OCI-LY1 (cell line): Measurements from ENCODE around the gene ACKR3.

Experiments
- H2AFZ ChIP-seq: fragments of 200-600 bp; sonication (generic), shearing (Covaris generic); 2 replicates; pipeline ENCODE4 v1.6.0; 2014; ENCODE audit warnings: antibody characterized with exemption, mild to moderate bottlenecking, low read length
- H3F3A ChIP-seq: fragments of 200-600 bp; sonication (generic), shearing (Covaris generic); 2 replicates; pipeline ENCODE4 v1.6.0; 2014; ENCODE audit warnings: mild to moderate bottlenecking, antibody characterized with exemption, low read length, moderate library complexity; ENCODE audit not compliant: insufficient read depth
- H3K27ac ChIP-seq: fragments of 200-600 bp; sonication (generic); 2 replicates; pipeline ENCODE4 v1.5.1; 2014; ENCODE audit warnings: low read length, mixed run types, mild to moderate bottlenecking, low read depth; ENCODE audit not compliant: poor library complexity, severe bottlenecking
- H3K27me3 ChIP-seq: fragments of 200-600 bp; sonication (generic); 2 replicates; pipeline ENCODE4 v1.6.0; 2014; ENCODE audit warnings: antibody characterized with exemption, mild to moderate bottlenecking, low read length, moderate library complexity; ENCODE audit not compliant: insufficient read depth
- H3K36me3 ChIP-seq: fragments of 200-600 bp; sonication (generic); 2 replicates; pipeline ENCODE4 v1.6.1; 2014; ENCODE audit warnings: mild to moderate bottlenecking, antibody characterized with exemption, low read length, moderate library complexity, mixed read lengths; ENCODE audit not compliant: insufficient read depth
- H3K4me1 ChIP-seq: fragments of 200-600 bp; sonication (generic); 2 replicates; pipeline ENCODE4 v1.5.1; 2014; ENCODE audit warnings: mild to moderate bottlenecking, low read length, moderate library complexity; ENCODE audit not compliant: insufficient read depth, severe bottlenecking
- H3K4me2 ChIP-seq: fragments of 200-600 bp; sonication (generic), shearing (Covaris generic); 2 replicates; pipeline ENCODE4 v1.6.1; 2014; ENCODE audit warnings: low read length
- H3K4me3 ChIP-seq: fragments of 200-600 bp; sonication (generic); 2 replicates; pipeline ENCODE4 v1.5.1; 2014; ENCODE audit warnings: low read length, low read depth, mild to moderate bottlenecking, mixed read lengths; ENCODE audit not compliant: poor library complexity, severe bottlenecking
- H3K79me2 ChIP-seq: fragments of 200-600 bp; shearing (Covaris generic); 2 replicates; pipeline ENCODE4 v1.6.1; 2016; ENCODE audit warnings: mixed run types, low read length, mixed read lengths; ENCODE audit not compliant: insufficient read depth
- H3K9ac ChIP-seq: fragments of 200-600 bp; sonication (generic), shearing (Covaris generic); 2 replicates; pipeline ENCODE4 v1.6.1; 2014; ENCODE audit warnings: mild to moderate bottlenecking, low read length, mixed read lengths
- H3K9me2 ChIP-seq: fragments of 200-600 bp; sonication (generic), shearing (Covaris generic); 2 replicates; pipeline ENCODE4 v1.6.1; 2014; ENCODE audit warnings: low read depth, mild to moderate bottlenecking, low read length, mixed read lengths
- H3K9me3 ChIP-seq: fragments of 200-600 bp; shearing (Covaris generic); 2 replicates; pipeline ENCODE4 v1.6.1; 2014; ENCODE audit warnings: low read length, mixed read lengths
- H4K20me1 ChIP-seq: fragments of 200-600 bp; sonication (generic), shearing (Covaris generic); 2 replicates; pipeline ENCODE4 v1.6.0; 2016; ENCODE audit warnings: mild to moderate bottlenecking, low read length; ENCODE audit not compliant: insufficient read depth
- EZH2 ChIP-seq: fragments of 200-600 bp; sonication (generic), shearing (Covaris generic); IDR thresholded peaks from 2 replicates; pipeline ENCODE4 v1.8.0; 2017; ENCODE audit warnings: borderline replicate concordance, mixed run types, mild to moderate bottlenecking, antibody characterized with exemption, low read length, moderate library complexity, mixed read lengths
- TF ChIP-seq, protein P1 (sequence below): fragments of 200-600 bp; sonication (generic), shearing (Covaris generic); IDR thresholded peaks from 2 replicates; pipeline ENCODE4 v1.5.1; 2017; ENCODE audit warnings: mild to moderate bottlenecking, antibody characterized with exemption, low read length, moderate library complexity, mixed read lengths

Gene ACKR3

GRCh38 chr2:236536727-236537398 lies 32.8 kb upstream of the ACKR3 start:
- Histone ChIP-seq H3K27ac (no peak overlapping the region), H3K27me3 (no peaks in the 10 kb centered on the region), H3K9me3 (no peaks in the 10 kb centered on the region), H3K9me2 (no peaks in the 10 kb centered on the region), H3K36me3 (no peaks in the 10 kb centered on the region), H3K4me3 (no peak overlapping the region), H2AFZ (no peak overlapping the region), H3K4me1 (no peaks in the 10 kb centered on the region), H3F3A (no peaks in the 10 kb centered on the region), H3K79me2 (no peaks in the 10 kb centered on the region), H4K20me1 (no peaks in the 10 kb centered on the region), H3K9ac (no peak overlapping the region), H3K4me2 (no peak overlapping the region)
- no peak for TF ChIP-seq EZH2
- TF ChIP-seq, protein P1, sequence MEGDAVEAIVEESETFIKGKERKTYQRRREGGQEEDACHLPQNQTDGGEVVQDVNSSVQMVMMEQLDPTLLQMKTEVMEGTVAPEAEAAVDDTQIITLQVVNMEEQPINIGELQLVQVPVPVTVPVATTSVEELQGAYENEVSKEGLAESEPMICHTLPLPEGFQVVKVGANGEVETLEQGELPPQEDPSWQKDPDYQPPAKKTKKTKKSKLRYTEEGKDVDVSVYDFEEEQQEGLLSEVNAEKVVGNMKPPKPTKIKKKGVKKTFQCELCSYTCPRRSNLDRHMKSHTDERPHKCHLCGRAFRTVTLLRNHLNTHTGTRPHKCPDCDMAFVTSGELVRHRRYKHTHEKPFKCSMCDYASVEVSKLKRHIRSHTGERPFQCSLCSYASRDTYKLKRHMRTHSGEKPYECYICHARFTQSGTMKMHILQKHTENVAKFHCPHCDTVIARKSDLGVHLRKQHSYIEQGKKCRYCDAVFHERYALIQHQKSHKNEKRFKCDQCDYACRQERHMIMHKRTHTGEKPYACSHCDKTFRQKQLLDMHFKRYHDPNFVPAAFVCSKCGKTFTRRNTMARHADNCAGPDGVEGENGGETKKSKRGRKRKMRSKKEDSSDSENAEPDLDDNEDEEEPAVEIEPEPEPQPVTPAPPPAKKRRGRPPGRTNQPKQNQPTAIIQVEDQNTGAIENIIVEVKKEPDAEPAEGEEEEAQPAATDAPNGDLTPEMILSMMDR = no peak

DNA sequence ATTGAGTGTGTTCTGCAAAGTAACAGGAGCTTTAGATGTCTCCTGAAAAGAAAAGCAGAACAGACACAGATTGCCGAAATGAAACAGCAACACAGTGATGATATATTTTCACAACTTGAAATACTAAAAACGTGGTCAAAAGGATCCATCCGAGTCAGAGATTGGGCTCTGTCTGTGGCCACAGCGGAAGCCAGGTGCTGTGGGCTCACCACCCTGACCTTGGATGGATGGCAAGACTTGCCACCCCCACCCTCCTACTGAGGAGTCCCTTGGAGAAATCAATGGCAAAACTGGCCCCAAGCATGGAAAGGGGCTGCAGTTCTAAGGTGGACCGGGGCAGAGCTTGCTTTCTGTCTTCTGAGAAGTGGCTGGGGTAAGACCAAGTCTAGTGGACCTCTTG lies 31.4 kb upstream of the ACKR3 start:
- no peak overlapping the region for H3K27ac ChIP-seq
- H2AFZ ChIP-seq = no peak overlapping the region
- no peaks in the 10 kb centered on the region for H4K20me1 ChIP-seq
- no peaks in the 10 kb centered on the region for H3K9me2 ChIP-seq
- TF ChIP-seq EZH2 = no peak
- TF ChIP-seq, protein P1 = no peak
- no peaks in the 10 kb centered on the region for H3K4me1 ChIP-seq
- no peaks in the 10 kb centered on the region for H3K27me3 ChIP-seq
- H3K36me3 ChIP-seq = no peaks in the 10 kb centered on the region
- H3K4me2 ChIP-seq = no peak overlapping the region
- no peak overlapping the region for H3K4me3 ChIP-seq
- no peaks in the 10 kb centered on the region for H3K79me2 ChIP-seq
- no peak overlapping the region for H3K9ac ChIP-seq
- H3F3A ChIP-seq = no peaks in the 10 kb centered on the region
- no peaks in the 10 kb centered on the region for H3K9me3 ChIP-seq

DNA sequence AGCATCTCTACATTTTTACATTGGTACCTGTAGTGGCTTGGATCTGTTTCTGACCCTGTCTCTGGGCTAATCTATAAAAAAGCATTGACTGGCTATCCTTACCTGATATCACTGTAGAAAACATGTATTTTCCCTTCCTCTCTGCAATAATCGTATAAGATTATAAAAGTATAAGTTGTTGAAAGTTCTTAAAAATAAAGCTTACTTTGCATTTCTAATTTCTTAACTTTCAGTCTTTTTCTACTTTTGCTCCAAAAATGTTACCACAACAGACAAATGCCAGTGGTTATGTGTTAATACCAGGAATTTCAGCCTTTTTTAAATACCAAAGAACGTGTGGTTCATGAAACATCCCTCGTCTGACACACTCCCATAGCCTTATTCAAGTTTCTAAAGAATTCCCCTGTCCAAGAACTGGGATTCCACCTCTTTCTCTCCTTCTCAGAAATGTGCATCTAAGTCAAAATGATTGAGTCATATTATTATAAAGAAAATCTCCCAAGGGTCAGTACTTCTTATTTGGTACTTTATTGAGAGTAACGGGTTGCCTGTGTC lies 28.5 kb upstream of the ACKR3 start:
- H3K9me3 ChIP-seq = no peaks in the 10 kb centered on the region
- H3F3A ChIP-seq = no peaks in the 10 kb centered on the region
- no peaks in the 10 kb centered on the region for H3K9me2 ChIP-seq
- TF ChIP-seq EZH2 = no peak
- TF ChIP-seq, protein P1 = no peak
- H3K4me3 ChIP-seq = no peak overlapping the region
- no peaks in the 10 kb centered on the region for H3K27me3 ChIP-seq
- no peak overlapping the region for H3K4me2 ChIP-seq
- H3K9ac ChIP-seq = no peak overlapping the region
- no peaks in the 10 kb centered on the region for H4K20me1 ChIP-seq
- H3K27ac ChIP-seq = no peak overlapping the region
- H3K79me2 ChIP-seq = no peaks in the 10 kb centered on the region
- H3K4me1 ChIP-seq = peaks cover 10% of the 10 kb centered on the region
- no peaks in the 10 kb centered on the region for H3K36me3 ChIP-seq
- H2AFZ ChIP-seq = no peak overlapping the region
